Tibial nerve (tissue), 3 donors: ENCODE results near the gene DCAF4.

Experiments
- POLR2A ChIP-seq, 2 donors: fragments of 450-650 bp; IDR thresholded peaks; one replicate each; pipeline ENCODE4 v1.6.1; 2017; ENCODE audit warnings: antibody characterized with exemption in 2 of 2, mild to moderate bottlenecking in 2 of 2, moderate library complexity in 2 of 2
- TF ChIP-seq, protein P1 (sequence below), 5 experiments: fragments of 200-600 bp in 3 of 5; fragments of 450-650 bp in 2 of 5; sonication (generic) in 3 of 5; IDR thresholded peaks; one replicate each; pipeline ENCODE4 v1.5.1; 2016 to 2019; ENCODE audit warnings: antibody characterized with exemption in 5 of 5, mild to moderate bottlenecking in 3 of 5, moderate library complexity in 2 of 5

DNA sequence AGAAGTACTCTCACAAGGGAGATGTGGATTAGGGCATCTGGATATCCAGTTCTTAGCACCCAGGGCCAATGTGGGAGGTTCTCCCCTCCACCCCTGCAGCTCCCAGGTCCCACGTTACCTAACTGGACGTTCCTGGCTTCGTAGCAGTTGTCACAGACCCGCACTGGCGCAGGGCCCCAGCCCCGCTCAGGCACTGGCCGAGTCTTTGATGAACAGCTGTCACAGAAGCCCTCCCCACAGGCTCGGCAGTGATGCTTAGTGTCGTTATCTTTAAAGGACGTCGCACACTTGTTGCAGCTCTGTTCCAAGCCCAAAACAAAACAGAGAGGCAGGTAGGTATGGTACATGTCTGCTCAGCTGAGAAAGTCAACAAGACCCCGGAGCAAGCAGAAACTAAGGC lies 48.4 kb downstream of the DCAF4 start:
- TF ChIP-seq, protein P1, sequence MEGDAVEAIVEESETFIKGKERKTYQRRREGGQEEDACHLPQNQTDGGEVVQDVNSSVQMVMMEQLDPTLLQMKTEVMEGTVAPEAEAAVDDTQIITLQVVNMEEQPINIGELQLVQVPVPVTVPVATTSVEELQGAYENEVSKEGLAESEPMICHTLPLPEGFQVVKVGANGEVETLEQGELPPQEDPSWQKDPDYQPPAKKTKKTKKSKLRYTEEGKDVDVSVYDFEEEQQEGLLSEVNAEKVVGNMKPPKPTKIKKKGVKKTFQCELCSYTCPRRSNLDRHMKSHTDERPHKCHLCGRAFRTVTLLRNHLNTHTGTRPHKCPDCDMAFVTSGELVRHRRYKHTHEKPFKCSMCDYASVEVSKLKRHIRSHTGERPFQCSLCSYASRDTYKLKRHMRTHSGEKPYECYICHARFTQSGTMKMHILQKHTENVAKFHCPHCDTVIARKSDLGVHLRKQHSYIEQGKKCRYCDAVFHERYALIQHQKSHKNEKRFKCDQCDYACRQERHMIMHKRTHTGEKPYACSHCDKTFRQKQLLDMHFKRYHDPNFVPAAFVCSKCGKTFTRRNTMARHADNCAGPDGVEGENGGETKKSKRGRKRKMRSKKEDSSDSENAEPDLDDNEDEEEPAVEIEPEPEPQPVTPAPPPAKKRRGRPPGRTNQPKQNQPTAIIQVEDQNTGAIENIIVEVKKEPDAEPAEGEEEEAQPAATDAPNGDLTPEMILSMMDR (IDR thresholded peaks at IDR 0.05), result no peak
- no peak for TF ChIP-seq POLR2A (IDR thresholded peaks at IDR 0.05)
